ENCODE data around the gene DHRS7B.
"Not testable (repeated sequence)": the region's sequence is repeated elsewhere in the genome, so short reads cannot be mapped to it uniquely, and the experiment has no call there.

The DHRS7B gene

GRCh38 chr17:21212826-21213637, 86.3 kb downstream of the DHRS7B start:
- no peak for DNase-seq

- peak; percentile 45 for DNase-seq
Observed at GRCh38 chr17:21213638-21214014, 86.9 kb downstream of the DHRS7B start.

- peak; percentile 97 for DNase-seq
Observed at GRCh38 chr17:21214015-21214776, 87.4 kb downstream of the DHRS7B start, which contains the start of gene TMEM11. Gene TMEM11, minus strand, starts transcription at chr17:21214161. Its CDS starts 9 bp downstream, at chr17:21214152.

- no peak for DNase-seq
Observed at GRCh38 chr17:21214777-21215541, 88.2 kb downstream of the DHRS7B start.

- no peak for DNase-seq
Observed at GRCh38 chr17:21215935-21216334, 89.2 kb downstream of the DHRS7B start.

GRCh38 chr17:21217346-21217745, 90.6 kb downstream of the DHRS7B start:
- no peak for DNase-seq

- peak; percentile 72 for DNase-seq
Observed at GRCh38 chr17:21218101-21218500, 91.3 kb downstream of the DHRS7B start.

- no peak for DNase-seq
Observed at GRCh38 chr17:21218831-21219380, 92.1 kb downstream of the DHRS7B start.

GRCh38 chr17:21223086-21223485, 96.3 kb downstream of the DHRS7B start:
- DNase-seq = no peak

- DNase-seq = not testable (repeated sequence)
Observed at GRCh38 chr17:21227277-21227676, 100.5 kb downstream of the DHRS7B start.

- no peak for DNase-seq
Observed at GRCh38 chr17:21228111-21228510, 101.3 kb downstream of the DHRS7B start.

GRCh38 chr17:21228845-21229244, 102.1 kb downstream of the DHRS7B start:
- DNase-seq = no peak

GRCh38 chr17:21231533-21231932, 104.8 kb downstream of the DHRS7B start:
- no peak for DNase-seq

GRCh38 chr17:21232033-21232749, 105.4 kb downstream of the DHRS7B start:
- no peak for DNase-seq

- DNase-seq = no peak
Observed at GRCh38 chr17:21233581-21234347, 107.0 kb downstream of the DHRS7B start.

GRCh38 chr17:21235921-21236320, 109.2 kb downstream of the DHRS7B start:
- no peak for DNase-seq

- no peak for DNase-seq
Observed at GRCh38 chr17:21239680-21240368, 113.1 kb downstream of the DHRS7B start.

GRCh38 chr17:21240369-21241055, 113.7 kb downstream of the DHRS7B start:
- no peak for DNase-seq

Data from activated CD4-positive, alpha-beta T cell treated with anti-CD3 and anti-CD28 coated beads for 48 hours (primary cell).